Measurements from ENCODE around the gene KREMEN1.

Gene KREMEN1

DNA sequence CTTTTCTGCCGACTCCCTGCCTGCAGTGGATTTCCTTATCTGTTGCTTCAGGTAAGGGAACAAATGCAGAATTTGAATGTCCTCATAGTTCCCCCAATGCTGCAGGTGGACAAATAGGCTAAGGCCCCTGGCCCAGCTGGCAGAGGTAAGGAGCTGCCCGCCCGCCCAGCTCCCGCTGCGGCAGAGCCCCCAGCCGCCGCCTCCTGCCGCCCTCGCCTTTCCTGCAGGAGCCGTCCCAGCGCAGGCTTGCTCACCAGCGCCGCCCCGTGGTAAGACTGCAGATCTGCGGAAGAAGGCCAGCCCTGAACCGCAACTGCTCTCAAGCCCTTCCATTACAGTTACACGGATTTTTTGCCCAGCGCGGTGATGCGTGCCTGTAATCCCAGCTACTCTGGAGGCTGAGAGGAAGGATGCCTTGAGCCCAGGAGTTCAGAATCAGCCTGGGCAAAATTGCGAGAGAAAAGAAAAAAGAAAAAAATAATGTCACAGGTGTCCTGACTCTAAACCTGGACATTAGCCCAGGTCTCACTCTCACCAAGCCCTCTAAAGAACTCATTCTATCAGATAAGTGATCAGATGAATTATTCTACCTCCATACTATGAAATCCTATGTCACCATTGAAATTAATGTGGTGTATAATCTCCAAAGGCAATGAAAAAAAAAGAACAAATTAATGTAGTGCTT is 81.7 kb downstream of the KREMEN1 start:
- peak; percentile 58 for DNase-seq

- no peak for DNase-seq
Measured at GRCh38 chr22:29155966-29156365, 83.1 kb downstream of the KREMEN1 start.

- DNase-seq = no peak
Measured at GRCh38 chr22:29156507-29156906, 83.7 kb downstream of the KREMEN1 start.

DNA sequence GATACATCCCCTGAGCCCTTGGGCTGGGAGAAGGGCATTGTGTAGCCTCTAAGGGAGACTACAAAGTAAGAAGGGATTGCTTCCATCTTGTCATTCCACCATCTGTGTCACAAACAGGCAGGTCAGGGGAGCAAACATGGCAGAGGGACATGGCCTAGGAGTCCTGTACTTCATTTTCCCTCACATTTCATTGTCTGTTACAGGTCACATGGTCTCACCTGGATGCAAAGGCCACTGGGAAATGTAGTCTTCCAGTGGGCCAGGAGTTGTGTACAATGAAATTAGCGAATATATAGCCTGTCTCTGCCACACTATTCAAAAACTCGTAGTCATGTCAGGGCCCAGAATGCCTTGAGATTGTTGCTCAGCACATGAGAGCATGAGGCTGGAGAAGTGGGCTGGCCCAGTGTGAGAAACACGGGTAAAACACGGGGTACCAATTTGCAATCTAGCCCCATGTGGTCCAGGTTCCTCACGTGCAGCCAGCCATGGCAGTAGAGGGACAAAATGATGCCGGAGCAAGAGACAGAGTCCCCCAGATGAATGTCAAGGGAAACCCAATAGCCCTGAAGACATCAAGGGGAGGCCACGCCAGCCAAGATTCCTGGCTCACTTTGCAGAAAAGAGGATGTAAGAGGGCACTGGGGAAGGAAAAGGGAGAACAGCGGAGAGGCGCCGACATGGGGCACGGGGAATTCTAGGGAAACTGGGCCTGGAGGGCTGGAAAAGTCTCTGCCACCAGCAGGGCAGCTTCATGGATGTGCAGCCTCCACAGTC is 85.1 kb downstream of the KREMEN1 start:
- DNase-seq = no peak

DNA sequence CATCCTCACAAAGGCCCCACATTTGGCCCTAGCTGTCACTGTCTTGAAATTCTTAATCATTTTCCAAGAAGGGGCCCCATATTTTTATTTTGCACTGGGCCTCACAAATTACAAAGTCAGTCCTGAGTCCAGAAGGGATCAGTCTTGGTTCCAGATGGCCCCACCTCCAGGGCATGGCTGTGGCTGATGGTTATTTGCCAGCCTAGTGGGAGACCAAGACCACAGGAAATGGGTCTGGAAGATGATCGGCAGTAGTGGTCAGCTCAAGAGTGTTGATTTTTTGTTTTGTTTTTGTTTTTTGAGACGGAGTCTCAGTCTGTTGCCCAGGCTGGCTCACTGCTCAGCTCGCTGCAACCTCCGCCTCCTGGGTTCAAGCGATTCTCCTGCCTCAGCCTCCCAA is 85.7 kb downstream of the KREMEN1 start:
- no peak for DNase-seq

DNA sequence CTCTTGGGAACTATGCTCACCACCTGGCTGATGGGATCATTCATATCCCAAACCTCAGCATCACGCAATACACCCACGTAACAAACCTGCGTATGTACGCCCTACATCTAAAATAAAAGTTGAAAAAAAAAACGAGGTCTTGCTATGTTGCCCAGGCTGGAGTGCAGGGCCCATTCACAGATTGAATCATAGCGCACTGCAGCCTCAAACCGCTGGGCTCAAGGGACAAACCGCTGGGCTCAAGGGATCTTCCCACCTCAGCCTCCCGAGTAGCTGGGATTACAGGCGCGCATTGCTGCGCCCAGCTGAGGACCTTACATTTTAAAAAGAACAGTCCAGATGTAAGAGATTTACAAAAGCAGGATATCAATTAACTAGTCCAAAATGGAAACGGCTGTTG is 91.0 kb downstream of the KREMEN1 start:
- no peak for DNase-seq

DNA sequence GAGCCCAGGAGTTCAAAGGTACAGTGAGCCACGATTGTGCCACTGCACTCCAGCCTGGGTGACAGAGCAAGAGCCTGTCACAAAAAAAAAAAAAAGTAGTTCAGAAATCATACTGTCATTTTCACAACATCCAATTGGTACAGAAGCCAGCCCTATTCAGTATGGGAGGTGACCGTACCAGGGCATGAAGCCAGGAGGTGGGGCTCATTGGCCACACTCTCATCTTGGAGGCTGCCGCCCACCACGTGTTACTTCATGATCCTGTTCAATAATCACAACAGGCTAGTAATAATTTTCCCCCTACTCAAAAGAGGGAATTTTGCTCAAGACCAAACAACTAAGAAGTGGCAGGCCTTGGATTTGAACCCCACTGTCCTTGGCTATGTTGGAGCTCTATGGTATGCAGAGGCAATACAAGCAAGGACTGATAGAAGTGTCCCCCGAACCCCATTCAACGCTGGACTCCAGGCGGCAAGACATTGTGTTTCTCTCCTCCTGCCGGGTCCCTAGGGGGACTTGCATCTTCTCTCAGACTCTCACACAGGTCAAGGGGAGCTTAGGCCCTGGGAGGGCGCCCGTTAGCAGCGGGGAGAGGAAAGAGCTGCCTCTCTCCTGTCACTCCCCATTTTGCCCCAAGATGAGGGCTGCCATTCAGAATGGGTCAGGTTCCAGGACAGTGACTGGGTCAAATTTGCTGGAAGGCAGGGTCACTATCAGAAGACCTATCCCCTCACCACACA is 92.7 kb downstream of the KREMEN1 start:
- DNase-seq = no peak

DNA sequence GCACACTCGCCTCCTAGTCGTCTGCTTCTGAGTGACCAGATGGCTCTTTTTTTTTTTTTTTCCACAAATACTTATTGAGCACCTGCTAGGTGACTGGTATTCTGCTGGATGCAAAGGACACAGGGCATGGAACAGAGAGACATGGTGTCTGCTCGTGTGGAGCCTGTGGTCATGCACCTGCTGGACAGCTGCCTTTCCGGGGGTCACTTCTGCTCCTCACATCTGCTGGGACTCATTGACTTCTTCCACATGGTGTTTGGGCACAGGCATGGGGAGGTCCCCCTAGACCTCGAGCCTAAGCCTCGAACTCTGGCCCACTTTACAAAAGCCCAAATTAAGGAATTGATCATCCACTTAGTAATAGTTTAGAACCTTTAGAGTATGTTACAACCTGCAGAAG is 93.3 kb downstream of the KREMEN1 start:
- DNase-seq = no peak

GRCh38 chr22:29167032-29167911 is 94.4 kb downstream of the KREMEN1 start:
- DNase-seq = peak; percentile 38

DNA sequence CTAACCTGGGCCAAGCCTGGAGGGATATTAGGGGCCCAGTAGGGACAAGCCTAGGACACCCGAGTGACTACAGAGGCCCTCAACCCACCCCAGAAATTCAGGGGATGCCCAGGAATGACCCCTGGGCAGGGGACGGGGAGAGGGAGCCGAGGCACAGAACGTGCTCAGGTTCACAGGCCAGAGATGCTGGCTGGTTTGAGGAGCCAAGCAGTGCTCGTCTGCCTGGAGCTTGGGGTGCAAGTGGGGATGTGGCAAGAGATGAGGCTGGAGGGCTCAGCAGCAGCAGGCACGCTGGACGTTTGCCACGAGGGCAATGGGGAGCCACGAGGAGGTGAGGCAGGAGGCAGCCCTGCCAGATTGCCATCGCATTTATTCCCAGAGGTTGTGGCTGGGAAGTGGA is 98.9 kb downstream of the KREMEN1 start:
- no peak for DNase-seq

DNA sequence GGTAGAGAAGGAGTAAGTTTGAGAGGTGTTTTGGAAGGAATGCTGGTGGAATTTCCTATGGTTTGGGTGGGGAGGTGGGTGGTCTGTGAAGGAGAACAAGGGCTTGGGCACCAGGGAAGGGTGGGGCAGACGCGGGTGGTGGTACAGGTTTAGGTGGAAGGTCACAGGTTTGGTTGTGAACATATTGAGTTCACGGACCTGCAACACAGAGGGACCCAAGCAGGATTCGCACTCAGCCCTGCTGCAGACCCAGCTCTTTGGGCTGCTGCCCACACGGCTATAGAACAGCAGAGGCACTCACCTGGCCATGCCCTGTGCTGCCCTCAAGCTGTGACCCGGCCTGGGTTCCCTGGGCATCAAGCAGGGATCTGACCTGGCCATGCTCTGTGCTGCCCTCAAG is 99.4 kb downstream of the KREMEN1 start:
- DNase-seq = no peak

DNA sequence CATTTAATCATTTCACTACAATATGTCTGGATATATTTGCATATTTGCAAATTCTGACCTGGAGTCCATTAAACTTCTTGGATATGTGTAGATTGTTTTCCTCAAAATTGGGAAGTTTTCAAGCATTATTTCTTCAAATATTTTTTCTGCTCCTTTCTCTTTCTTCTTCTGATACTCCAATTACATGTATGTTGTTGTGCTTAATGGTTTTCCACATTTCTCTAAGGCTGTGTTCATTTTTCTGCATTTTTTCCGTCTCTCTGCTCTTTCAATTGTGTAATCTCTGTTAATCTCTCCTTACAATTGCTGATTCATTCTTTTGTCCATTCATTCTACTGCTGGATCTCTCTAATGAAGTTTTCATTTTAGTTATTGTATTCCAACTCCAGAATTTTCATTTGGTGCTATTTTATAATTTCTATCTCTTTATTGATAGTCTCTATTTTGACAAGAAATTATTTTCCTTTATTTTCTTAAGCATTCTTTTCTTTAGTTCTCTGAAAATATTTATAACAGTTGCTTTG is 102.5 kb downstream of the KREMEN1 start:
- DNase-seq = no peak

GRCh38 chr22:29183971-29184848 is 111.4 kb downstream of the KREMEN1 start:
- no peak for DNase-seq

DNA sequence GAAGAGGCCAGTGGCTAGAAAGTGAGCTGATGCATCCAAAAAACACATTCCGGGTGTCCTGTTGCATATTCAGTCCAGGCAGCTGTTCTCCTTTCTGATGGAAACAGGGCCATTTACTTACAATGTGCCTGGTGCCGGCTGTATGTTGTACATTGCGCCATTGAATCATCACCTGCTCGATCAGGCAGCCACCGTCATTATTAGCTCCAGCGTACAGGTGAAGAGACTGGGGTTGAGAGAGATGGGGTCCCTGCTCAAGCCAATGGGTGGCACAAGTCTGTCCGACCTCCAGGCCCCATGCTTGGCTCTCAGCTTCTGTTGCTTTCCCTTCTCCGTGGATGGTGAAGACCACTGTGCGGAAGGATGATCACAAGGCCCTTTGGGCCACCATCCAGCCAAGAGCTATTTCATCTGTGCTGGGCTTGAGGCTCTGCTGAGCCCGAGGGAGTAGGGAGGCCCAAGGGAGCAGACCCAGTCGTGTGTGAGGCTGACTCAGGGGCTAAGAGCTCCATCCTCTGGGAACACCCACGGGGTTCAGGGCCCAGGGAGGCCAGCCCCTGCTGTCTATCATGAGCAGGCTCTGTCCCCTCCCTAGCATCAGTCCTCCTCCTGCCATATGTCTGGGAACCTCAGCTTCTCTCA is 112.1 kb downstream of the KREMEN1 start:
- DNase-seq = no peak

DNA sequence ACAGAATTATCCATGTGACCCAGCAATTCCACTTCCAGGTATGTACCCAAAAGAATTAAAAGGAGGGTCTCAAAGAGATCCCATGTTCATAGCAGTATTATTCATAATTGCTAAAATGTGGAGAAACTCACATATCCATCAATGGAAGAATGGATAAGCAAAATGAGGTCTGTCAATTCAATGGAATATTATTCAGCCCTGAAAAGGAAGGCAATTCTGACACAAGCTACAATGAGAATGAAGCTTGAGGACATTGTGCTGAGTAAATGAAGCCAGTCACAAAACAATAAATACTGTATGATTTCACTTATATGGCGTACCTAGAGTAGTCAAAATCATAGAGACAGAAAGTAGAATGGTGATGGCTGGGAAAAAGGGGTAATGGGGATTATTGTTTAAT is 113.5 kb downstream of the KREMEN1 start:
- DNase-seq = no peak

GRCh38 chr22:29187831-29188230 is 115.0 kb downstream of the KREMEN1 start:
- no peak for DNase-seq

DNA sequence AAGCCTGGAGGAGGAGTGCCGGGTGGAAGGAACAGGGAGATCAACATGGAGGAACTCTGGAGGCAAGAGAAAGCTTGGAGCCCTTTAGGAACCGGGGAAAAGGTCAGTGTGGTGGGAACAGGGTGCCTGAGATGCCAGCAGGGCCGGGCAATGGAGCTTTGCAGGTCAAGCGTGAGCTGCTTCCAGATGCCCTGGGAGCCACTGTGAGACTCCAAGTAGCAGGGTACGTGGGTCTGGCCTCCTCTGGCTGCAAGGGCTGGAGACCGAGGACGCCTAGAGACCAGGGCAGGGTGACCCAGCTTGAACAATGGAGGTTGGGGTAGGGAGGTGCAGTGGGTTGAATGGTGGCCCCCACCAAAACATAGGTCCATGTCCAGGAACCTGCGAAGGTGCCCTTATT is 117.2 kb downstream of the KREMEN1 start:
- DNase-seq = no peak

- no peak for DNase-seq
Measured at GRCh38 chr22:29190918-29191317, 118.1 kb downstream of the KREMEN1 start.

- no peak for DNase-seq
Measured at GRCh38 chr22:29193021-29193420, 120.2 kb downstream of the KREMEN1 start.

DNA sequence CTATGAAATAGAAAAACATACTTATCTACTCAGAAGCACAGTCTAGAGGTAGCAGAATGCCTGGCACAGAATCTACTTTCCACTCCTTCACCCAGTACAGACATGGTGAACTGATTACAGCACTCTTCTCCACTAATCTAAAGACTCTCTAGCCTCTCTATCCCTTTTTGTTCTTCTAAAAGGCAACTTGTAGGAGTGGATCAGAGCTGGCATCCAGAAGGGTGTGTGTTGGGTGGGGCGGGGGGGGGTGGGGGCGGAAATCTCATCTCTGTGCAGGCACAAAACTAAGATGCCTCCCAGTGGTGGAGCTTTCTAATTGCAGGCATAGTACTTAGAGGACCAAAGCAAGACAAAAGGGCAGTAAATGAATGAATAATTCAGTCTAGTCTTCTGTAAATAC is 121.3 kb downstream of the KREMEN1 start:
- DNase-seq = no peak

Data from CD4-positive, alpha-beta T cell treated with Interleukin-10 for 1 hour (primary cell).